Neural cell (in vitro differentiated cells): Measurements from ENCODE around the gene WDR70. TPM values are rescaled to one million over a fixed set of nuclear protein-coding genes. Genes with fewer than 3 reads are reported as not detected.

Experiments used
- H2AFZ ChIP-seq: fragments of 200-600, 300-800 bp; sonication (generic), shearing (Covaris generic); 2 replicates; pipeline ENCODE4 v1.6.0; 2014; ENCODE audit warnings: low read depth, mild to moderate bottlenecking, antibody characterized with exemption, low read length, moderate library complexity
- H3F3A ChIP-seq: fragments of 200-600 bp; shearing (Covaris generic); 2 replicates; pipeline ENCODE4 v1.6.1; 2016; ENCODE audit warnings: mild to moderate bottlenecking, moderate library complexity, mixed read lengths, antibody characterized with exemption, low read length; ENCODE audit not compliant: insufficient read depth, poor library complexity, severe bottlenecking
- H3K27ac ChIP-seq: fragments of 200-600, 300-800 bp; sonication (generic), shearing (Covaris generic); 2 replicates; pipeline ENCODE4 v1.5.1; 2014; ENCODE audit warnings: mild to moderate bottlenecking, low read length, moderate library complexity
- H3K27me3 ChIP-seq: fragments of 300-800, 200-600 bp; sonication (generic), shearing (Covaris generic); 2 replicates; pipeline ENCODE4 v1.6.0; 2014; ENCODE audit warnings: mild to moderate bottlenecking, low read depth, low read length, moderate library complexity; ENCODE audit not compliant: insufficient read depth
- H3K36me3 ChIP-seq: fragments of 300-800, 200-600 bp; sonication (generic), shearing (Covaris generic); 2 replicates; pipeline ENCODE4 v1.5.1; 2014; ENCODE audit warnings: mild to moderate bottlenecking, antibody characterized with exemption, low read length, moderate library complexity; ENCODE audit not compliant: insufficient read depth
- H3K4me2 ChIP-seq: fragments of 300-800, 200-600 bp; sonication (generic), shearing (Covaris generic); 2 replicates; pipeline ENCODE4 v1.6.0; 2014; ENCODE audit warnings: mild to moderate bottlenecking, low read length
- H3K4me3 ChIP-seq: fragments of 300-800, 200-600 bp; sonication (generic), shearing (Covaris generic); 2 replicates; pipeline ENCODE4 v1.5.1; 2014; ENCODE audit warnings: mild to moderate bottlenecking, low read length, moderate library complexity
- H3K79me2 ChIP-seq: fragments of 200-600 bp; shearing (Covaris generic); replicated peaks from 2 replicates; pipeline ENCODE4 v1.6.0; 2014; ENCODE audit warnings: mild to moderate bottlenecking, low read length, moderate library complexity; ENCODE audit not compliant: insufficient read depth
- H3K9ac ChIP-seq: fragments of 300-800, 200-600 bp; sonication (generic), shearing (Covaris generic); 2 replicates; pipeline ENCODE4 v1.6.1; 2016; ENCODE audit warnings: mild to moderate bottlenecking, low read length, mixed read lengths
- H3K9me2 ChIP-seq: fragments of 200-600 bp; shearing (Covaris generic); 2 replicates; pipeline ENCODE4 v1.6.1; 2016; ENCODE audit warnings: mild to moderate bottlenecking, low read length, mixed read lengths; ENCODE audit not compliant: insufficient read depth
- H3K9me3 ChIP-seq: fragments of 200-600, 300-800 bp; sonication (generic), shearing (Covaris generic); 2 replicates; pipeline ENCODE4 v1.6.1; 2016; ENCODE audit warnings: mild to moderate bottlenecking, mixed run types, low read length, moderate library complexity, mixed read lengths
- H4K20me1 ChIP-seq: fragments of 200-600 bp; shearing (Covaris generic); 2 replicates; pipeline ENCODE4 v1.6.1; 2016; ENCODE audit warnings: mild to moderate bottlenecking, mixed run types; ENCODE audit not compliant: insufficient read depth
- CTCF ChIP-seq: fragments of 450-650 bp; IDR thresholded peaks from 2 replicates; pipeline ENCODE4 v1.5.1; 2014; ENCODE audit warnings: antibody characterized with exemption, mild to moderate bottlenecking, moderate library complexity; ENCODE audit not compliant: poor library complexity, severe bottlenecking
- EP300 ChIP-seq: fragments of 450-650 bp; conservative IDR thresholded peaks from 2 replicates; pipeline ENCODE4 v1.6.1; 2014; ENCODE audit warnings: antibody characterized with exemption, mild to moderate bottlenecking, moderate library complexity; ENCODE audit not compliant: poor library complexity, severe bottlenecking
- EZH2 ChIP-seq: fragments of 200-600, 300-800 bp; shearing (Covaris generic), sonication (generic); IDR thresholded peaks from 2 replicates; pipeline ENCODE4 v1.6.1; 2014; ENCODE audit warnings: antibody characterized with exemption, low read length, borderline replicate concordance, mild to moderate bottlenecking; ENCODE audit not compliant: insufficient read depth, poor library complexity, severe bottlenecking
- MXI1 ChIP-seq: fragments of 450-650 bp; conservative IDR thresholded peaks from 2 replicates; pipeline ENCODE4 v1.6.1; 2014; ENCODE audit warnings: antibody characterized with exemption, mild to moderate bottlenecking; ENCODE audit not compliant: poor library complexity, severe bottlenecking
- POLR2AphosphoS5 ChIP-seq: IDR thresholded peaks from 2 replicates; pipeline ENCODE4 v1.6.1; 2012
- RAD21 ChIP-seq: fragments of 450-650 bp; conservative IDR thresholded peaks from 2 replicates; pipeline ENCODE4 v1.6.1; 2014; ENCODE audit warnings: antibody characterized with exemption, mild to moderate bottlenecking, moderate library complexity
- REST ChIP-seq: IDR thresholded peaks from 2 replicates; pipeline ENCODE4 v1.6.1; 2012; ENCODE audit warnings: borderline replicate concordance
- SMC3 ChIP-seq: fragments of 450-650 bp; conservative IDR thresholded peaks from 2 replicates; pipeline ENCODE4 v1.6.1; 2014; ENCODE audit warnings: antibody characterized with exemption, mild to moderate bottlenecking, moderate library complexity; ENCODE audit not compliant: poor library complexity
- TAF1 ChIP-seq: IDR thresholded peaks from 2 replicates; pipeline ENCODE4 v1.6.1; 2012; ENCODE audit warnings: low read depth
- polyA plus RNA-seq: library from polyadenylated mRNA; depleted of rRNA; stranded (reverse); fragments of >200 nt; gene quantifications from 2 replicates; pipeline ENCODE4 v1.2.3, GENCODE V29; 2014

WDR70 gene
- polyA plus RNA-seq, 1 donor from 2014 or later, result 40.9 TPM

GRCh38 chr5:37663538-37663937 is 284.4 kb downstream of the WDR70 start:
- Histone ChIP-seq H3K79me2 (no peaks in the 10 kb centered on the region), H2AFZ (no peak overlapping the region), H3K9ac (no peak overlapping the region), H3K36me3 (no peaks in the 10 kb centered on the region), H3K4me2 (no peak overlapping the region), H3K4me3 (no peak overlapping the region), H3F3A (no peaks in the 10 kb centered on the region), H4K20me1 (no peaks in the 10 kb centered on the region), H3K9me2 (peaks cover 3% of the 10 kb centered on the region), H3K9me3 (no peaks in the 10 kb centered on the region), H3K27ac (no peak overlapping the region), H3K27me3 (no peaks in the 10 kb centered on the region)
- TF ChIP-seq MXI1 (no peak), CTCF (no peak), POLR2AphosphoS5 (no peak)

- H3K27ac ChIP-seq, result no peak overlapping the region
- H3K9ac ChIP-seq, result no peak overlapping the region
- no peaks in the 10 kb centered on the region for H3K79me2 ChIP-seq
- no peaks in the 10 kb centered on the region for H3K36me3 ChIP-seq
- no peaks in the 10 kb centered on the region for H4K20me1 ChIP-seq
- H3K4me2 ChIP-seq, result no peak overlapping the region
- H2AFZ ChIP-seq, result no peak overlapping the region
- H3K9me2 ChIP-seq, result peaks cover 3% of the 10 kb centered on the region
- TF ChIP-seq EP300 (no peak), SMC3 (no peak), EZH2 (no peak), CTCF (no peak), MXI1 (no peak), RAD21 (no peak), POLR2AphosphoS5 (no peak), REST (no peak), TAF1 (no peak)
- H3F3A ChIP-seq, result no peaks in the 10 kb centered on the region
- H3K27me3 ChIP-seq, result no peaks in the 10 kb centered on the region
- H3K4me3 ChIP-seq, result no peak overlapping the region
- H3K9me3 ChIP-seq, result no peaks in the 10 kb centered on the region
Observed at GRCh38 chr5:37664551-37664950, 285.4 kb downstream of the WDR70 start.
